GM06990 (cell line): ENCODE data around the gene ALDH1L1.
"Not testable (repeated sequence)": the region's sequence is repeated elsewhere in the genome, so short reads cannot be mapped to it uniquely, and the experiment has no call there.

Experiments
- DNase-seq: peaks from one replicate; pipeline ENCODE4 v3.0.0-alpha.2; 2011; ENCODE audit not compliant: insufficient read length; ENCODE audit errors: extremely low read depth
- H3K27me3 ChIP-seq: replicated peaks from 2 replicates; pipeline ENCODE4 v1.6.0; 2011; ENCODE audit warnings: low read length; ENCODE audit not compliant: control insufficient read depth, insufficient read depth
- H3K36me3 ChIP-seq: 2 replicates; pipeline ENCODE4 v1.5.1; 2011; ENCODE audit warnings: low read length; ENCODE audit not compliant: control insufficient read depth, insufficient read depth
- H3K4me3 ChIP-seq: replicated peaks from 2 replicates; pipeline ENCODE4 v1.5.1; 2011; ENCODE audit warnings: low read depth, mild to moderate bottlenecking, control low read depth, low read length
- CTCF ChIP-seq: IDR thresholded peaks from 2 replicates; pipeline ENCODE4 v1.5.1; 2011; ENCODE audit warnings: low read length, control low read depth, mild to moderate bottlenecking, inconsistent platforms; ENCODE audit not compliant: insufficient read depth, poor library complexity, severe bottlenecking

The ALDH1L1 gene

DNA sequence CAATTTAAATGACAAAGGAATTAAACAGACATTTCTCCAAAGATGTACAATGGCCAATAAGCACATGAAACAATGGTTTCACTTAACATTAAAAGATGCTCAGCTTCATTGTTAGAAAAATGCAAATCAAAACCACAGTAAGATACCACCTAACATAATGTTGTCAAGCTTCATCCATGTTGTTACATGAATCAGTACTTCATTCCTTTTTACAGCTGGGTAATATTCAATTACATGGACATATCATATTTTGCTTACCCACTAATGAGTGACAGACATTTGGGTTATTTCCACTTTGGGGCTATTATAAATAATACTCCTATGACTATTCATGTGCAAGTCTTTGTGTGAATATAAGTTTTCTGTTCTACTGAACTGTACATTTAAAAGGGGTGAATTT is 104.2 kb downstream of the ALDH1L1 start:
- DNase-seq, result no peak
- no peak for TF ChIP-seq CTCF
- no peaks in the 10 kb centered on the region for H3K36me3 ChIP-seq
- no peaks in the 10 kb centered on the region for H3K27me3 ChIP-seq
- H3K4me3 ChIP-seq, result no peak overlapping the region

GRCh38 chr3:126070146-126070545 is 110.2 kb downstream of the ALDH1L1 start:
- Histone ChIP-seq H3K36me3 (no peaks in the 10 kb centered on the region), H3K4me3 (no peak overlapping the region), H3K27me3 (no peaks in the 10 kb centered on the region)
- TF ChIP-seq CTCF, result no peak
- DNase-seq, result no peak

GRCh38 chr3:126067959-126068358 is 112.4 kb downstream of the ALDH1L1 start:
- no peak for TF ChIP-seq CTCF
- no peaks in the 10 kb centered on the region for H3K36me3 ChIP-seq
- no peak for DNase-seq
- no peaks in the 10 kb centered on the region for H3K27me3 ChIP-seq
- H3K4me3 ChIP-seq, result no peak overlapping the region

DNA sequence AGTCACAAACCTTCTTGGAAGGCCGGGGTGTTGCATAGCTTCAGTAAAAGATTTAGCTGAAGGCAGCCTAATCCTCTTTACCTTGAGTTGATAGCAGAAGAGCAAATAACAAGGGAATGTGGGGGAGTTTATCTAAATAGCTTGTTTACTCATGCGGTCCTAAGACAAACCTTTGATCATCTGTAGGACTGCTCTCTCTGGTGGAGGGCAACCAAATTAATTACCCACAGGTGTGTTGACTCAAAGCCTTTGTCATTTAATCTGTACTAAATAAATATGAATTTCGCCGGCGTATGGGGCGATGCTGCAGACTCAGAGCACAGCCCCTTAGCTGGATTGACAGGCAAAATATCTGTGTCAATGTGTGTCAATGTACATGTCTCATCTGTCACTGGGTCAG is 113.7 kb downstream of the ALDH1L1 start:
- H3K36me3 ChIP-seq, H3K4me3 ChIP-seq, DNase-seq, H3K27me3 ChIP-seq: not testable (repeated sequence)

GRCh38 chr3:126065876-126066275 is 114.5 kb downstream of the ALDH1L1 start:
- TF ChIP-seq CTCF, result no peak
- no peak overlapping the region for H3K4me3 ChIP-seq
- no peak for DNase-seq
- no peaks in the 10 kb centered on the region for H3K27me3 ChIP-seq
- no peaks in the 10 kb centered on the region for H3K36me3 ChIP-seq

DNA sequence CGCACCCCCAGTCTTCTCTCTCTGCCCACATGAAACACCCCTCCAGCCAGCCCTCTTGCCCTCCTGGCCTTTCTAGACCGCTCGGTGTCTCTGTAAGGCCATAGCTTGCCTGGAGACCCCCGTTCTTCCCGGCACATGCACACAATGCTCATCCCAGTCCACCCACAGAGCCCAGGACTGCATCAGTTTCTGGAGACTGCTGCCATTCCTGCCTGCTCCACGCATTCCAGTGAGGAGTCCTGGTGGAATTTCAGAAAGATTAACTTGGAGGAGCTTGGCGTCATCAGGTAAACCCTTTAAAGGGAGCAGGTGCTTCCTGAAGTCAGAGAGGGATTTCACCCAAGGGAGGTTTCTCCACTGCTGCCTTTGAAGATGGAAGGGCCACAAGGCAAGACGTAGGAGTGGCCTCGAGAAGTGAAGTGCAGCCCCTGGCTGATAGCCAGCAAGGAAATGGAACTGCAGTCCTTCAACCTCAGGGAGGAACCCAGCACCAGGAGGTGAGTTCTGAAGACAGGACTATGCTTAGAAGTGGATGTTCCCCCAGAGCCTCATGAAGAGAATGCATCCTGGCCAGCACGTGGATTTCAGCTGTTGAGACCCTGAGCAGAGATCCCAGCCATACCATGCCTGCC is 115.6 kb downstream of the ALDH1L1 start:
- TF ChIP-seq CTCF, result no peak

More for the DNA sequence above, 115.6 kb downstream of the ALDH1L1 start:
- Histone ChIP-seq H3K36me3 (no peaks in the 10 kb centered on the region), H3K27me3 (no peaks in the 10 kb centered on the region), H3K4me3 (no peak overlapping the region)
- DNase-seq, result no peak
